Vagina (tissue), 2 donors: ENCODE results near the gene MEST.

ENCODE experiments used
- CTCF ChIP-seq, 3 experiments: fragments of 450-650 bp in 2 of 3; fragments of 200-600 bp in 1 of 3; sonication (generic) in 1 of 3; IDR thresholded peaks; one replicate each; pipeline ENCODE4 v1.5.1; 2017 to 2019; ENCODE audit warnings: antibody characterized with exemption in 3 of 3, mild to moderate bottlenecking in 2 of 3, moderate library complexity in 2 of 3
- POLR2A ChIP-seq, 2 donors: fragments of 450-650 bp; IDR thresholded peaks; one replicate each; pipeline ENCODE4 v1.6.1; 2017; ENCODE audit warnings: antibody characterized with exemption in 2 of 2, mild to moderate bottlenecking in 2 of 2, moderate library complexity in 2 of 2

DNA sequence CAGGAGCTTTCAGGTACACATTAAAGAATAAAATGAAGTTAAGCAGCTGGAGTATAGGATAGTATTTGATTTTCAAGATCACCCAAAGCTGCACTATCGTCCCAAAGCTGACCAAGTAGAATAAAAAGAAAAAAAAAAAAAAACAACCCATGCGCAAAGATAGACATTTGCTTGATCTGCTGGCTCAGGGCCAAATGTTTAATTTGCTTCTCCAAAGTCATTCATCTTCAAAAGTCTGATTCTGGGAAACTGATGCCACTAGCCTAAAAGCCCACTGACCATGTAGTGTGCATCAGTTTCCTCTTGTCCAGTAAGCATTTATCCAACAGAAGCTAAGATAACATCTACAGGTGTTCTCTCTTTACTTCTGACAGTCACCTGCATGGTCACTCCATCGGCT, 14.5 kb downstream of the MEST start:
- no peak for TF ChIP-seq CTCF (IDR thresholded peaks at IDR 0.05)
- no peak for TF ChIP-seq POLR2A (IDR thresholded peaks at IDR 0.05)
